Ishikawa (cell line): Measurements from ENCODE around the gene TRIM9.

ENCODE experiments used
- CEBPB ChIP-seq: IDR thresholded peaks from 2 replicates; pipeline ENCODE4 v1.6.1; 2012
- EP300 ChIP-seq: IDR thresholded peaks from 2 replicates; pipeline ENCODE4 v1.6.1; 2012; ENCODE audit warnings: borderline replicate concordance
- MAX ChIP-seq: IDR thresholded peaks from 2 replicates; pipeline ENCODE4 v1.6.1; 2012
- RAD21 ChIP-seq: IDR thresholded peaks from 2 replicates; pipeline ENCODE4 v1.6.1; 2012; ENCODE audit warnings: low read depth
- TAF1 ChIP-seq: IDR thresholded peaks from 2 replicates; pipeline ENCODE4 v1.6.1; 2012; ENCODE audit warnings: low read depth, mild to moderate bottlenecking
- TCF12 ChIP-seq: IDR thresholded peaks from 2 replicates; pipeline ENCODE4 v1.6.1; 2012; ENCODE audit warnings: low read depth
- TEAD4 ChIP-seq: IDR thresholded peaks from 2 replicates; pipeline ENCODE4 v1.6.1; 2012
- USF1 ChIP-seq: IDR thresholded peaks from 2 replicates; pipeline ENCODE4 v1.6.1; 2012
- ZBTB7A ChIP-seq: IDR thresholded peaks from 2 replicates; pipeline ENCODE4 v1.6.1; 2012; ENCODE audit warnings: low read depth

- TF ChIP-seq USF1 (no peak), TAF1 (no peak), ZBTB7A (no peak), TCF12 (no peak), MAX (no peak), RAD21 (no peak), TEAD4 (no peak), EP300 (no peak), CEBPB (no peak)
Observed at GRCh38 chr14:51118993-51119392, 24.1 kb upstream of the TRIM9 start.
